Epidermal melanocyte (primary cell): ENCODE results near the gene DENND1A.

Source experiments
- DNase-seq: peaks from one replicate; pipeline ENCODE4 v3.0.0; 2011; ENCODE audit warnings: low spot score; ENCODE audit not compliant: insufficient read length

The DENND1A gene

GRCh38 chr9:123589361-123590239 is 340.3 kb downstream of the DENND1A start:
- DNase-seq: no peak

GRCh38 chr9:123586275-123586674 is 343.7 kb downstream of the DENND1A start:
- DNase-seq: no peak

DNA sequence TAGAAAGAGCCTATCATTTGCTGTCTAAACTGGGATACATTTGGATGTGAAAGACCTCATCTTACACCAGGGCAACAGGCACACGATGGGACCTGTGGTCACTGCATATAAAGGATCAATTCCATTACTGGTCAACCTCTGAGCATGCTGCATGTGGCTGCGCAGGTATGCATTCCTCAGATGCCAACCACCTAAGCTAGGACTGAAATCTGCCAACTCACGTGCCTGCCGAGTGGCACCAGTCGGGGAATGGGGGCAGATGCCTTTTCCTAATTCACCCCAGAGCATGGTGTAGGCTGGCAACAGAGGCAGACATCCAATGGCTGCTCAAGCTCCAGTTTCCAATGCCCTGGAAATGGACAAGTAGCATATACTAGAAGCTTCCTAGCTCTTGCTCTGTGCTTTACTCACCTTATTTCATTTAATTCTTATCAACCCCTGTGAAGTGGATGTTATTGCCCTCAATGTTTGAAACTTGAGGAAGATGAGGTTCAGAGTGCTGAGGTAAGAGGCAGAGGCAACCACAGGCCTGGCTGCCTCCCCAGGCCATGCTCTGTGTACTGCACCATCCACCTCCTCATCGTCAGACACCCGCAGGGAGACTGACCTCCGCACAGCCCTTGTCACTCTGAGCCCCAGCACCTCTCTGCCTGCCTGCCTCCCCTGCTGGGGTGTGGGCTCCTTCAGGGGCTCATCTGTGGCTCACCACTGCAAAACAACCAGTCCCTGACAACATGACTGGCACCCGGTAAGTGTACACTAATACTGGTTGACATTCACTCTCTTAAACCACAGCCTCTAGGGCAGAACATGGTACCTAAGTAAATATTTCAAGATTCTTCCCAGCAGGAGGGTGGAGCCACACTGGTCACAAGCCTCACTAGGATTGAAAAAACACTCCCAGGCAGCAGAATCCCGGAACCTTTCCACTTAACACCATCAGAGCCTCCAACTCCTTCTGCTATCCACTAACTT is 345.4 kb downstream of the DENND1A start:
- no peak for DNase-seq

GRCh38 chr9:123583646-123584045 is 346.3 kb downstream of the DENND1A start:
- DNase-seq: no peak

DNA sequence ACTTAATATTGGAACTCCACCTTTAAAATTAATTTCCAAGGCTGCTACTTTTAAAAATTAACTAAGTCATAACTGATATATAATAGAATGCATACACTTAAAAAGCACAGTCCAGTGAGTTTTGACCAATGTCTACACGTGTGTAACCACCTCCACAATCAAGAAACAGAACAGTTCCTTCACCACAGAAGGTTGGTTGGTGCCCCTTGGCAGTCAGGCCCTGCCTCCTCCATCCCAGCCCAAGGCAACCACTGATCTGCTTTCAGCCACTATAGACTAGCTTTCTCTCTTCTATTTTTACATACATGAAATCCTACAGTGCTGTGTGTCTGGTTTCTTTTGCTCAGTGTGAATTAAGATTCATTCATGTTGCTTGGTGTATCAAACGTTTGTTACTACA is 358.7 kb downstream of the DENND1A start:
- no peak for DNase-seq

- DNase-seq: peak; percentile 41
Observed at GRCh38 chr9:123568691-123569688, 360.9 kb downstream of the DENND1A start.

DNA sequence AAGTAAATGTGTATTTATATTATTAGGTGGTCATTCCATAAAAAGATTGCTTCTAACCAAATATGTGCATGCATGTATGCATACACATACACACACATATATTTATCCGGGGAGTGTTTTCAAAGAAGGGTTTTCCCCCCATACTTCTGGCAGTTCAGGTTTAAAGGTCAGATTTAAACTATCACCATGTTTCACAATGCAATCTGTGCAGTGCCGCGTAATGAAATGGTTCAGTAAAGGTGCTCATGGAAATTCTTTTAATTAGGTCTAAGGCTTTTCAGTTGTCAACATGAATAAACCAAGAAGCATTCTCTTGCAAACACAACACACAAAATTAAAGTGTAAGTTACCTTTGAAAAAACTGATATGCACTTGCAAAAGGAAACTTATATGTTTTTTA is 362.9 kb downstream of the DENND1A start:
- DNase-seq: no peak

- no peak for DNase-seq
Observed at GRCh38 chr9:123564652-123565051, 365.3 kb downstream of the DENND1A start.

DNA sequence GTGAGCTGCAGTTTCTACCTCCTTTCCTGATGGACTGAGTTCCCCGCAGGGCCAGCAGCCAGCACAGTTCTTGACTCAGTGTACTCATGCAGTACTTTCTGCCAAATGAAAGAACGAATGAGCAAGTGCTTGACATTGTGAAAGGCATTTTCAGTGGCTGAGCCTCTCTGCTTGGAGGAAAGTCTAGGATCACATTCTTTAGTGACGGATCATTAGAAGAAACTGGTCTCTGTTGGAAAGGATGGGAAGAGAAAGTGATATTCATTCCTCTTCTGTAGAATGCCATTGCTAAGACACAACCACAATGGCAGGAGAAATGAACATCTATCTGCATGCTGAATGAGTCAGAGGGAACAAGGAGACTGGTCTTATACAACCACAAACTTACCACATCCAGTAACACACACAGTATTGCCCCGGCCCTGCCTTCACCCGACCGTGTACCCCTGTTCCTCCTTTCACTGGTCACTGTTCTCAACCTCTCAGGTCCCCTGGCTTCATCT is 367.0 kb downstream of the DENND1A start:
- no peak for DNase-seq

- no peak for DNase-seq
Observed at GRCh38 chr9:123561046-123561445, 368.9 kb downstream of the DENND1A start.

GRCh38 chr9:123556464-123557435 is 373.2 kb downstream of the DENND1A start:
- DNase-seq: no peak

- DNase-seq: no peak
Observed at GRCh38 chr9:123555646-123556045, 374.3 kb downstream of the DENND1A start.

DNA sequence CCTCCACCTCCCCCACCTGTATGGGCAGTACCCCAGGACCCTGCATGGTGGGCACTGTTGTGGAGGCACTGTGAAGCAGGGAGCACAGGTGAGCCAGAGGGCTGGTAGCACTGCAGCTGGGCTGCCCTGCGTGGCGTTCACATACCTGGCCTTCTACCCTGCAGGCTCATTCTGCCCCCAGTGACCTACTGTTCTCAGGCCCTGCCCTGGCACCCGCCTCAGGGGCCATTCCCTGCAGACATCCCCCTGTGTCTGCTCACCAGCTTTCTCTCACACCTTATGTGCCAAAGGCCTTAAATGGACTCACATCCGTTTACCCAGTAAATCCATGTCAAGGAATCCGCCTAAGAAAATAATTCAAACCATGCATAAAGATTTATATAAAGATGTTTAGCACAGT is 377.4 kb downstream of the DENND1A start:
- DNase-seq: no peak

DNA sequence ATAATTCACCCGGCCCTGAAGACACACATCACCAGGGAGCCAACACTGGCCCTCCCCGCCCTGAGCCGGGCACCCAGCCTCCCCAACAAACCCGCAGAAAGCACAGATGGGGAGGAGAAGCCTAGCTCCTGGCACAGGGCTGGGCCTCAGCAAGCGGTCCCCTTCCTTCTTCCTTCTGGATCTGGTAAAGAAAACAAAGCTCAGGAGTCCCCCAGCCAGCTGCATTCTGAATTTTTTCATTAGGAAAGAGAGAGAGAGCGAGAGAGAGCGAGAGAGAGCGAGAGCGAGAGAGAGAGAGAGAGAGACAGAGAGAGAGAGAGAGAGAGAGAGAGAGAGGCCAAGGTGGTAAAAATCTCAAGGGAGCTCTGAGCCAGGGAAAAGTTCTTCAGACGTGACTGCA is 378.2 kb downstream of the DENND1A start:
- DNase-seq: no peak

DNA sequence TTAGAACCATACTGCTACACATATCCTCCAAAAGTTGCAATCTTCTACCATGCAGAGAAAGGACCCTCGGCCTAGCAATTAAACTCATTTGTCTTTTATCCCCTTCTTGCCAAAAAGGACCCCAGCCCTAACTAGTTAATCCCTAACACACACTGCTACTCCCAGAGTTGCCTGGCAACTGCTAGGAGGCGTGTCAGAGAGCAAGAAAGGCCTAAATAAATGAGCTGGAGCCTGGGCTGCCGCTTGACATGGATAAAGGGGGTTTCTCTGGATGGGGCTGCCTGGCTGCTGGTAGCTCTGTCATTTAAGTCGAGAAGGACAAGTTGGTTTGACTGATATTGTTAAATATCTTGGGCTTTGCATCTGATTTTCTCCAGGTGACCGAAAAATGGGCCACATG is 379.1 kb downstream of the DENND1A start:
- DNase-seq: no peak

DNA sequence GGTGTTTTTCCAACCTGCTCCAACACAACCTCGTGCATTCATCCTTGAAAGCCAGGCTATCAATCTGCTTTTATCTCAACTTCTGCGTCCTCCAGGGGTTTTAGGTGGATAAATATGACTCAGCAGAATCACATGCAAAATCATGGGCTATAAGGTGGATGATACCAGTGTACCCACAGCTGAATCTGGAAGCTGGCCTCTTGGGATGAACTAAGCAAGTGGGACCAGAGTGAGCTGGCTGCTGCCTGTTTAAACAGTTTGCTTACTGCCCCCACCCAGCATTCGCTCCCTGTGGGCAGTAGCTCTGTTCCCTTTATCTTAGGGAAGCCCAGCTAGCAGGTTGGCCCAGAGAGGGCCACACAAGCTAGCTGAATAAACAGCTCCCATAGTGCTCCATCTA is 379.9 kb downstream of the DENND1A start:
- DNase-seq: no peak

DNA sequence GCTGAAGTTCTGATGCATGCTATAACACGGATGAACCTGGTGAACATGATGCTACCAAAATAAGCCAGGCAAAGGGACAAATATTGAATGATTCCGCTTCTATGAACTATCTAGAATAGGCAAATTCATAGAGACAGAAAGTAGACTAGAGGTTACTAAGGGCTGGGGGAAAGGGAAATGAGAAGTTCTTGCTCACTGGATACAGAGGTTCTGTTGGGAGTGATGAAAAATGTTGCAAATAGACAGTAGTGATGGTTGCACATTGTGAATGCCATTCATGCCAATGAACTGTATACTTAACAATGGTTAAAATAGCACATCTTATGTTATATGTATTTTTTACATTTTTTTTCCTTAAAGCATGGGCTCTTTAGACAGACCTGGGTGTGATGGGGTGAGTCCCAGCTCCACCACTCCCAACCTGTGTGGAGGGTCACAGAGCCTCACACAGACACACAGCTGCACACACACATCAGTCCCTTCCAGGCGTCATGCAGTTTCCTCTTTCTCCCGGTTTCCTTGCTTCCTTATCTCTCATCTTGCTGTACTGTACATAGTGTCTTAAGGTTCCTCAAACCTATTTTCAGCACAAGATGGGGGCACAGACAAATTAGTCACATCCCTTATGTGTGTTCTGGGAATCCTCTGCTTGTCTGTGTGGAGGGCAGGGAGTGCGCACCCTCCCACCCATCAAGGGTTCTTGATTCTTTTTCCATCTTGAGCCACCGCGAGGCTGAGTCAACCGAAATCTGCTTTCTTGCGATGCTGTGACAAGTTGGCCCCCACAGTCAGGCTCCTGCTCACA is 381.0 kb downstream of the DENND1A start:
- no peak for DNase-seq

GRCh38 chr9:123544007-123544827 is 385.7 kb downstream of the DENND1A start:
- peak; percentile 47 for DNase-seq
